GM19238 (cell line): ENCODE data around the gene SOX1.

Source experiments
- DNase-seq: peaks from one replicate; pipeline ENCODE4 v3.0.0; 2011; ENCODE audit warnings: low spot score; ENCODE audit not compliant: insufficient read length

SOX1 gene

DNA sequence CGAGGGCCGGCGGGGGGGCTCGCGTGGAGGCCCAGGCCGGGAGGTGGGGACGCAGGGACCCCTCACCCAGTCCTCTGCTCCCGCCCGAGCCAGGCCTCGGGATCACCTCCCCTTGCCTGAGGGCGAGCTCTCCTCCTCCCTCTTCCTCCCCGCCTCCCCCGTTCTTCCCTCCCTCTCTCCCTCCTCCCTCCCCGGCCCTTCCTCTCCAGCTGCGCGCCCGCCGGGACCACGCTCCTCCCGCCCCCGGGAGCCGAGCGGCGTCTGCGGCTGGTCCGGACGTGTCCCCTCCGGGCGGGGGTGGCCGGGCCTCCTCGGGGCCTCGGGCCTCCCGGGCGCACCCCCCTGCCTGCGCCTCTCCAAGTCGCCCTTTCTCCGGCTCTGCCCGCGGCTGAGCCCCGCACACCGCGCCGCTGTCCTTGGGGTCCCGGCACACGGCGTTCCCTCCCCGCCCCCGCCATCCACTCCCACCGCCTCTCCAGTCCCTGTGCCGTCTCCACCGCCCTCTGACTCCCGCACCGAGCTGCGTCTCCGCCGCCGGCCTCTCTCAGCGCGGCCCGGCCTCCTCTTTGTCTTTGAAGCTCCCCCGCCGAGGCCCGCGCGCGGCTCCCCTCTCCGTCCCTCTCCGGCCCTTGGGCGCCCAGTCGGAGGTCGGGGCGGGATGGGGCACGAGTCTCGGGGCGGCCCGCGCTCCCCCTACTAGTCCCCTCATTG is 5.7 kb downstream of the SOX1 start:
- no peak for DNase-seq

DNA sequence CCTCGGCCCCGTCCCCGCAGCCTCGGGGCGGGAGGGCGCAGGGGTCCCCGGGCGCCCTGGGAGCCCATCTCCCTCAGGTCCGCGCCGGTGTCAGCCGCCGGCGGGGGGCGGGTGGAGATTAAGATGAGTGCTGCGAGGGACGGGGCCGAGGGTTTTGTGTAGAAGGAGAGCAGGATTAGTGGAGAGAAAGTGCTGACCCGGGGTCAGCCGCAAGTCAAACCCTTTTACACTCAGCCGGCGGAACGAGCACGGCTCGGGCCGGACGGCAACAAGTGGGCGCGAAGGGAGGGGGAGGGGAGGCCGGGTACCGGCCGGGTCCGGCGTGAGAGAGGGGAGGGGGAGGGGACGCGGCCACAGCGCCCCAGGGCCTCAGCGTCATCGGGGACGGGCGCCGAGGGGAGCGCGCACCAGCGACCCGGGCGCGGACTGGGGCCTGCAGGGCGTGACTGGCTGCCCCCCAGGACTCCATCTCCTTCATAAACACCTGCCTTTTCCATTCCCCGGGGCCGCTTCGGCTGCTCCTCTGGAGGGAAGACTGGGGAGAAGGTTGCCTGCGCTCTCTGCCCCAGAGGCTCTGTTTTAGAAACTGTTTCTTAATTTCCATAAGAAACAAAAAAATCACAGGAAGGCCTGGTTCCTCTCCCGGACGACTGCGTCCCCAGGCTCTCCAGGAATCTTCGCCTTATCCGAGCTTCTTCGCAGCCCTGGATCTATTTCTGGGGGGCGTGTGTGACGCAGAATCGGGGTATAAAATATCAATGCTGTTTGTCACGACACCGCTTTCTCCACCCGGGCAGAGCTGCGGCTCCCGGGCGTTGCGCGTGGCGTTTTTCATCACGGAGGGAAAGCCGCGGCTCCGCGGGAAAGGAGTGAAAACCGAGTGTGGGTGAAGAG is 6.5 kb downstream of the SOX1 start:
- DNase-seq, result no peak

DNA sequence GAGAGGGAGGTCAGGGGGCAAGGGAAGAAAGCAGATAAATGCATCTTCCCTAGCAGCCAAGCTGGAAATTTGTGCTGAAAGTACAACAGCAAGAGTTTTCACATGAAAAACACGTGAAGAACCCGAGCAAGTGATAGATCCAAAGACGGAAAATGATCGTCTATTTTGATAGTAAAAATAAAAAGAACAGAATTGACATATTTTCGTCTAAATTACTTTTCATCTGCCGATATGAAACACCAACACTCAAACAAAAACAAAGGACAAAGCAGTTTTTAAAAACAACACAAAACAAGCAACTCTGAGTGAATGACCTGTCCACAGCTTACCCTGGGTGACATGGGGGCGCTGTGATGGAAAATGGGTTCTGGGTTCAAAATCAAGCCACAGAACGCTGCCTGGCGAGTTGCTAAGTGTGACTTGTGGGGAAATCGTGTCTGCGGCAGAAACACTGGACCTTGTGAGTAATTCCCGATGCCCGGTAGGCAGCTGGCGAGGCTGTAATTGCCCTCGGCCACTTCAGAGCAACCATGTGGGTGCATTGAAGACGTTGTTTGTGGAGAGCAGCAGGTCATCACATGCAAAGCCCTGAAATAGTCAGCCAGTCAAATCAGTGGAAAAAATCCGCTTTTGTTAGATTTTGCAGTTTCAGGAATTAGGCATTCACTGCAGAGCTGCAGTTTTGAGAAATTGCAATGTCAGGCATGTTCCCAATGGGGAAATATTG is 7.4 kb downstream of the SOX1 start:
- no peak for DNase-seq

DNA sequence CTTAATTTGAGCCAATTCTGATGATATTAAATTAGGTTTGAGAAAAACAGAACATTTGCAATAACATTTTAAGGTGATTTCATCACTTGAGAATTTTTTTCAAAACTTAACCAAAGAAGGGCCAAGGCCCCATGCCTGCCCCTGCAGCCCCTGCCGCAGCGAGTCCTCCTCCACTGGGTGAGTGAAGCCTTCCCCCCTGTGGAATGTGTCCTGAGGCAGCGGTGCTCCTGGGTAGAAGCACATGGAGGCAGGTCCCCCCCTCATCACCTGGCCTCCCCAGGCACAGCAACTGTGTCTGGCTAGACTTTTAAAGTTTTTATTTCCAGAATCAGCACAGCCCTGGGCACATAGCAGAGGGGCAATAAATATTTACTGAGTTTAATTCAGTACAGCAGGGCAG is 10.8 kb downstream of the SOX1 start:
- no peak for DNase-seq

DNA sequence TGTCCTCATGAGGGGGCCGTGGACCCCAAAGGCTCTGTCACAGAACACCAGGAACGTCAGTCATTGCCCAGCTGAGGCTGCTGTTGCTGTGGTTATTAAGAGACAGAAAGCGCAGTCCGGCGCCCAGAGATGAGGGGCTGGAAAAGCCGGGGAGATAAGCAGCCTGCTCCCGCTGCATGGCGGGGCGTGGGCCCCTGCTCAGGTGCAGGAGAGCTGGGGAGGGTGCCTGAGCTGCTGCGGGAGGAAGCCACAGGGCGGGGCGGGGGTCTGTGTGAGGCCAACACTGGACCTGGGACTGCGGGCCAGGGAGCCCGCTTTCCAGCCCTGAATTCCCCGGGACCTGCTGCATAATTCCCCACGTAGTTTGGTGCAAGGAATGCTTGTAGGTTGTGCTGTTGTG is 11.3 kb downstream of the SOX1 start:
- DNase-seq, result no peak

DNA sequence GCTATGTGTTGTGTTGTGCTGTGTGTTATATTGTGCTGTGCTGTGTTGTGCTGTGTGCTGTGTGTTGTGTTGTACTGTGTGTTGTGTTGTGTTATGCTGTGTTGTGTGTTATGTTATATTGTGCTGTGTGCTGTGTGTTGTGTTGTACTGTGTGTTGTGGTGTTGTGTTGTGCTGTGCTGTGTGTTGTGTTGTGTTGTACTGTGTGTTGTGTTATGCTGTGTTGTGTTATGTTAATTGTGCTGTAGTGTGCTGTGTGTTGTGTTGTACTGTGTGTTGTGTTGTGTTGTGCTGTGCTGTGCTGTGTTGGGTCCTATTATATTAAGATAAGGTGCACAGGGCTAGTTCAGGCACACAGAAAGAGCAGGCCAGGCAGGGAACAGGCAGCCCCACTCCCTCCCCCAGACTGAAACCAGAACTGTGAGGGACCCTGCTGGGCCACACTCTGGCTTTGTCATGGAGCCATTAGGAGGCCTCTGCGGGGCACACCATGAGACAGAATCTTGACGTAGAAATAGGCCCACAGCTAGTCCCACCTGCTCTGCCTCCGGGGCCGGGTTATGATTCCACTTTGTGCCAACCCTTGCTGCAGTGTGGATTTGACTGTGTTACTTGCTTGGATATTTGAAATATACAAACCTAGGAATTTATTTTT is 12.1 kb downstream of the SOX1 start:
- DNase-seq, result no peak

DNA sequence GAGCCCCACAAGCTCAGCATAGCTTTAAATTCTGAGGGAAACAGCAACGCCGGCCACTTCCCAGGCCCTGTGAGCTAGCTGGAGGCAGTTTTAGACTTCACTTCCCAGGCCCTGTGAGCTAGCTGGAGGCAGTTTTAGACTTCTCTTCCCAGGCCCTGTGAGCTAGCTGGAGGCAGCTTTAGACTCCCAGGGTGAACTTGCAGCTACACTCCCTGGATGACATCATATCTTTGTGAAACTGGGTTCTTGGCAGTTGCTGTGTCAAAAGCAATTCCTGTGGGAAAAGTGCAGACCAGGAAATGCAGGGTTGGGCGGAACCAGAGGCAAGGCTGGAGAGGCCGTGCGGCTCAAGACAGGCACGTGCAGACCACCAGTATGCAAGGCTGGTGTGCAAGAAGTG is 12.7 kb downstream of the SOX1 start:
- DNase-seq, result no peak

DNA sequence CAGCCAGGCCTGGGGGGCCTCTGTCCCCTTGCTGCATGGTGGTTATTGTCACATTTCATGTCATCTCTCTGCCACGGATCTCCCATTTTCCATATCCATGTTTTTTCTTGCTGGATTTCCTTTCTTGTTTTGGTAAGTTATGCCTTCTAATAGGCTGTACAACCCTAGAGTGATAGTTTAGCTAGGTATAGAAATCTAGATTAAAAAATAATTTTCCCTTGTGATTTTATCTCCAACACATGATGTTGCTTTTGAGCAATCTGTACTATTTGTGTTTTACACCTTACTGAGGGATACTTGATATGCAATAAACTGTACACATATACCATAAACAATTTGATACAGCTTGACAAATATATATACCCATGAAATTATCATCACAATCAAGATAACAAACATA is 17.0 kb downstream of the SOX1 start:
- no peak for DNase-seq

DNA sequence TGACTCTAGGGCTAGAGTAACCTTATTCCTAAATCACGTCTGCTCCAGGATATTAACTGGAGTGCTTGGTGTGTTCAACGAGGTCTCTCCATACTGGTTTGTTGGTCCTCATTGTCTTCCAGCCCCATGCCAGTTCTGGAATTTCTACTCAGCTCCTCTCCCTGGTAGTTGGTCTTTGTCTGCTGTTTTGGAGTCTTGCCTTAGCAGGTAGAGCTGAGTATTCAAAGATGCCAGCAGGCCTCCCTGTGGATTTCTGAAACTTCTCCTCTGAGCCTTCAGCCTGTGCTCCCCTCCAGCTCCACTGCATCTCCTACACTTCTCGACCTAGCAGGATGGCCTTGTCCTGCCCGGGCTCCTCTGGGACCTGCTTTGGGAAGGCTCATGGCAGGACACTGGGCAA is 25.5 kb downstream of the SOX1 start:
- DNase-seq, result no peak

DNA sequence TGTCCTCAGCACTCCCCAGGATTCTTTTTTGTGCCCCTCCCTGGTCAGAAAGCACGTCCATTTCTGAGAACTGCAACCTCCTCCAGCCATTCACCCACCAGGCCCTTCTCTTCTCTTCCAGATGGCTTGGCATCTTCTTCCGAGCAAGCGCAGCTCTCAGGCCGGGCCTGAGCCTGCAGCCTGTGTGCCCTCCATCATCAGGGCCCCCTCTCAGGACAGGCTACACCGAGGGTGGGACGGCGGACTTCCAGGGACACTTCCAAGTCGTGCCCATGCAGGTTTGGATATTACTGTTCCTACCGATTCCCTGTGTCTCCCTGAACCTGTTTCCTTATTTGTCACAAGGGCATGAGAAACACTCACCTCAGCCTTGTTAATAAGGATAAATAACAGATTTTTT is 28.4 kb downstream of the SOX1 start:
- DNase-seq, result no peak

DNA sequence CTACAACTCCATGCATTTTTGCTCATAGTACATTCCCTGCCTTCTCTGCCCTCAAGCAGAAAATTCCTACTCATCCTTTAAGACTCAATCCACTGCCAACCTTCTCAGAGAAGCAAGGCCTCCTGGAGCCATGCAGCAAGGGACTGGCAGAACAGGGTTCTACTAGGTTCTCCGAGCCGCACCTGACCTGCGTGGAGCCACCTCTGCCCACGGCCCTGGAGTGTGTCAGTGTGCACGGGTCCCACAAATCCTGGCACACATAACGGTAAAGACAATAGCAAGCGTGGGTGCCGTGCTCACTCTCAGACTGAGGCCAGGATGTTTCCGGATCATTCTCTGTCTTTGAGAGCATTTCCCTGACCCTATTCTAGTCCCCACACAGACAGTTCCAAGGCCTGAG is 30.0 kb downstream of the SOX1 start:
- no peak for DNase-seq

DNA sequence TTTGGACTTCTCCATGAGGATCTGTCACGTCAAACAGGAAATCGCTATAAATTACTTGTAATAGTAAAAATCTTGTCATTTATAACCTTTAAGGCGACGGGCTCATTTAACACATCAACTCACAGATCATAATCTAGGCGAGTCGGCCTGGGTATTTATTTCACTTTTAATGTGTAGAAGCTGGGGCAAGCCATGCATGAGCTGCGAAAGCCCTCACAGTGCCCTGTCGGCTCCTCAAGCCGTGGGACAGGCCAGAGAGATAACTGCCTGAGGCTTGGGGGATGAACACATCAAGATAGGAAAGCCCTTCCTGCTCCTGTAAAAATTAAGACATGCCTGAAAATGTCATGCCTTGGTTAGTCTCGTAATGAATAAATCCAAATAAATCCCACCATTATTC is 30.8 kb downstream of the SOX1 start:
- DNase-seq, result no peak

DNA sequence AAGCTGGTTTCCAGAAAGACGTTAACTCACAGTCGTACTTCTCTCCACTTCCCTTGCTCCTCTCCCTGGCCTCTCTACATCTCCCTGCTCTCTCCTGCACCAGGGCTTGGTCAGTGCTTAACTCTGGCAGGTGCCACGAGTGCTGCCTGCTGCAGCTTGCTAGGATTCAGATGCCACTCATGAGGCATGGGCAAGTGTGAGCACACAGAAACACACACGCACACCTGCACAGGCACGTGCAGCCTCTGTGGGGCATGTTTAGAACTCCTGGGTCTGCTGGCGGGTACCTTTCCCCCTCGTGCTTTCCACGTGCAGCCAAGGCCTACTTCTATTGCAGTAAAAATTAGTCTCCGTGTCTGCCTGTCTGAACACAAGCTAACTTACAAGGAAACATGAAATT is 31.8 kb downstream of the SOX1 start:
- DNase-seq, result no peak

DNA sequence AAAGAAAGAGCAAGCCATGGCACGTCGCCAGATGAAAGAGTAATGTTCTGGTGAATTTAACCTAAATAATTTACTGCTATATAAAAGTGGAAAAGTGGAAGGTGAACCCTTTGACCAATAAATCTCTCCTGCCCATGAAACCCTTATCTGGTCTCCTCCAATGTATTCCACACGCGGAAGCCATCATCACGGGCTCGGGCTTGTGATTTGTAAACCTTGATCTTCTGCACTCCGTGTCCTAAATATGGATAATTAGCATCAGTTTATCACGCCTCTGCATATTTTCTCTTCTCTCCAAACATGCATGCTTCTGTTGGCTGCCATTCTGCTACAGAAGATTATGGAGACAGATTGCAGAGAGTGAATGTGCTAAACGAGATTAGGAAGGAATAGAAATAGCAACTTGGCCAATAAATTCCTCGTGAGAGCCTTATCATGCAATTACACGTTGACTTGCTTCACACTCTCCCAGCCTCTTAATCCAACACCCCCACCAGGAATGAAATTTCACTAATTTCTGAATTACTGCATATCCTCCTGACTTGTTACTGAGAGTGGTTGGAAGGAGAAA is 34.5 kb downstream of the SOX1 start:
- DNase-seq, result no peak

DNA sequence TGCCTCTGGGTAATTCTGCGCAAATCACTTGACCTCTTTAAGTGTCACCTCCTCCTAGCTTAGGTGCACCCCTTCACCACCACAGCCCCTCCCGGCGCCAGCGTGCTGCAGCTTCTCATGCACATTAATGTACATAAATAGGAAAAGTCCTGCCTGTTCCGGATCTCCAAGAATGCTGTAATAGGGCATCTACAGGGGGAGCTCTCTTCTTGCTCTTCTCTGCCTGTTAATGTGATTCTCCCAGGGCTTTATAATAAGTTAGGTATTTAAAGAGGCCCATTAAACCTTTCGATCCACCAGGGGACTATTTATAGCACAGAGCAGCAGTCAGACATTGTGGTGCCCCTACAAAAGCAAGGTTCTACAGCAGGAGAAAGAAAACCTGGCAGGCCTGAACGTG is 35.3 kb downstream of the SOX1 start:
- DNase-seq, result no peak

DNA sequence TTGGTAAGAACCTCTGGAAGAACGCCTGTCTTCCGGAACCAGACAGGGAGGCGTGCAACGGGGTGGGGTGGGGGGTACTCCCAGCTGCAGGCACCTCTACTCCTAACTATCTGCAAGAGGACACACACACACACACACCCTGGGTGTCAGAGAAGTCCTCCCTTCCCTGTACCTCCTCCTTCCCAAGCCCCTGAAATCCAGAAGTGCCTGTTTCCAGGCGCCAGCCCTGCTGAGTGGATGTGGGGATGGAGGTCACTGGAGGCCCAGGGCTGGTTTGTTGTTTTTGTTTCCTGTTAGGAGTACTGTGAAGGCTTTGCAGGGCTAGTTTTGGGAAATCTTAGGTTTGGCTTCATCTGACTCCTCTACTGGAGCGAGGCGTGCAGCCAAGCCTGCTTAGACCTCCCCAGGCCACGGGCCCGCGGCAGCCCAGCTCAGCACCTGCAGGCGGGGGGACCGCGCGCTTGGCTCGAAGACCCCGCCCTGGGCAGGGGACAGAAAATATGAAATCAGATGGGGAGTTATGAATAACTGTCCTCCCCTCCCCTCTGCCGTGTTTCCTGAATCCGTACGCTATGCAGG is 36.4 kb downstream of the SOX1 start:
- DNase-seq, result no peak

DNA sequence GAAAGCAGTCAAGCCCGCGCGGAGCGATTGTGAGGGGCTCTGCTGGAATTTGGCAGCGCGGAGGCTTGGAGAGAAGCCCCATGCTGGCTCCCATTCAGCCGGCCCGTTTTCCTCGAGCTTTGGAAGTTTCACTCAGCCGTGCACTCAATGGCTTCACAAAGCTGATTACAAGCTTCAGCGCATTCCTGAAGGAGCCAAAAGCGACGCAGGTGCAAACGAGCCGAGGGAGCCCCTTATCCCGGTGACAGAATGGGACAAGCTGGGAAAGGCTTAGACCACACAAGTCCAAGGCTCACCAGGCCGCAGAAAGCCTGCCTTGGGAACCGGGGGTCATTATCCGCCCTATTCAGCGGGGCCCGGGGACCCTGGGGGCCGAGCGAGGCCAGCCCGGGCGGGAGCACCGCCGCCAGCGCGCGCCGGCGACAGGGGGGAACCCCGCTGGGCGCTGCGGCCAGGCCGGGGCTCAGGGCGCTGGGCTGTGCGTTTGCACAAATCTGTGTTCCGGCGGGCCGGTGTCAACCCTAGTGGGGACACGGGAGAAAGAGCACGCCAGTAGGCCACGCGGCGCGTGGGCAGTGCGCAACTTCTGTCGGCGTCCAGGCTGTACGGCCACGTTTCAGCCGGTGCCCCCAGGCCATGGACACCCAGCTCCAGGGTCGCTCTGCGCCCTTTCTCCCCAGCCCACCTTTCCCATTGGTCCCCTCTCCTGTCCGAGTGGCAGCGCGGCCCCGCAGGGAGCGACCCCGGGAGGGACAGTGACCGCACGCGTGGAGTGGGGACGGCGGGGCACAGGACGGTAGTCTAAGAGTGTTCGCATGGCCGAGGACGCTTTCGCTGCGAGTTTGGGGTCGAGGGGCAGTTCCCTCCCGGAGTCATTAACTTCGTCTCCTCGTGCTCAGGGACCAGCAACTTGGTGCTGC is 37.3 kb downstream of the SOX1 start:
- no peak for DNase-seq

DNA sequence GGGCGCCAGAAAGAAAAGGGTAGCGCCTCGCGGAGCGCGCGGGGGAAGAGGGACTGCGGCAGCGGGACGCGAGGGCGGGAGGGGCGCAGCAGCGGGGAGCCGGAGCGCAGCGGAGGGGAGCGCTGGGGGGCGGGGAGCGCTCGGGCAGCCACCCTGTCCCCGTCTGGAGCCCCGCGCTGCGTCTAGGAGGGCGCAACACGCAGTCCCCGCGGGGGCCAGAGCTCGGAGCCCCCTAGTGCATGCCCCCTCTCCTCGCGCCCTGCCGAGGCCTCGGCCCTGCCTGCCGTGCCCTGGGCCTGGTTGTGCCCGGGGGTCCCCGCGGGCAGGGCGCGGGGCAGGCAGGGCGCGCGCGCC is 37.9 kb downstream of the SOX1 start:
- DNase-seq, result no peak

DNA sequence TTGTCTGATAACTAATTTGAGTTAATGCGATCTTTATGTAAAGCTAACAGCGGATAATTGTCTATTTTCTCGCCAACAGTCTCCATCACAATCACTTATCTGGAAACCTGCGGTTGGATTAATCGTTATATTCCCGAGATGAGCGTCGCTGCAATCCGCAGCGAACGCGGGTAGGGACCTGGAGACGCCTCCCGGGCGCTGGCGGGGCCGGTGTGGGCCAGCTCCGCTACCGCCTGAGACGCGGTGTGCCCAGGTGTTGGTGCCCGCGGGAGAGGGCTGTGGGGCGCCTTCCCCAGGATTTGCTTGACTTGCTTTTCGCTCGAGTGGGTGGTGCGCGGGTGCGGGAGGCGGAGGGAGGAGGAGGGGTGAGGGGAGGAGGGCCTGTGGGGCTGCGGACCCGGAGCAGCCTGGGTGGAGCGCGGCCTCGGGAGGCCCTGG is 38.3 kb downstream of the SOX1 start:
- DNase-seq, result no peak

DNA sequence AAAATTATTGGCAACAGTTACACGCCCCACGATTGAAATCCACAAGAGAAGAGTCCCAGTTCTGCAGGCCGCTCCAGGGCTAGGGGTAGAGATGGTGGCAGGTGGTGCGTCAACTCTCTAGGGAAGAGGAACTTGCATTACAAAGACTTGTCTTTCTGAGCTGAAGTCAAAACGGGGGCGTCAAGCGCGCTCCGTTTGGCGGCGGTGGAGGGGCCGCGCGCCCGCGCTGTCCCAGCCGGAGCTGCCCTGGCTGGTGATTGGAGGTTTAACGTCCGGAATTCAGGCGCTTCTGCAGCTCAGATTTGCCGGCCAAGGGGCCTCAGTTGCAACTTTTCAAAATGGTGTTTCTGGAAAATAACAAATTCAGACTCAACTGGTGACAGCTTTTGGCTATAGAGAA is 38.9 kb downstream of the SOX1 start:
- DNase-seq, result no peak
